ENCODE measurements around the gene OGFOD3.

DNA sequence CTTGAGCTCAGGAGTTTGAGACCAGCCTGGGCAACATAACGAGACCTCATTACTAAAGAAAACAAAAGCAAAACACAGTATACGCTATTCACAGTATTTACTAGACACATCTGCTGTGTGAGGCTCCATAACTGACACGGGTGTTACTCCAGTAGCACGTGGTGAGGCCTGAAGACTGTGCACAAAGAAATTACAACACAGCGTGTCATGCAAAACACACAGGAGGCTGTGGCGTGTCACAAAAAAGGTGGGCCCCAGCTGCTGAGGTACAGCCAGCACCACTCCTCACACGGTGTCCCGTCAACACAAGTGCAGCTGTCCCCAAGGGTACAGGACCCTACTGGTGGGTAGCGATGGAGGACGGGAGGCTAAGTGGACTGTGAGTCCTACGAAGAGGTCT, 29.5 kb upstream of the OGFOD3 start:
- TF ChIP-seq, protein P1, sequence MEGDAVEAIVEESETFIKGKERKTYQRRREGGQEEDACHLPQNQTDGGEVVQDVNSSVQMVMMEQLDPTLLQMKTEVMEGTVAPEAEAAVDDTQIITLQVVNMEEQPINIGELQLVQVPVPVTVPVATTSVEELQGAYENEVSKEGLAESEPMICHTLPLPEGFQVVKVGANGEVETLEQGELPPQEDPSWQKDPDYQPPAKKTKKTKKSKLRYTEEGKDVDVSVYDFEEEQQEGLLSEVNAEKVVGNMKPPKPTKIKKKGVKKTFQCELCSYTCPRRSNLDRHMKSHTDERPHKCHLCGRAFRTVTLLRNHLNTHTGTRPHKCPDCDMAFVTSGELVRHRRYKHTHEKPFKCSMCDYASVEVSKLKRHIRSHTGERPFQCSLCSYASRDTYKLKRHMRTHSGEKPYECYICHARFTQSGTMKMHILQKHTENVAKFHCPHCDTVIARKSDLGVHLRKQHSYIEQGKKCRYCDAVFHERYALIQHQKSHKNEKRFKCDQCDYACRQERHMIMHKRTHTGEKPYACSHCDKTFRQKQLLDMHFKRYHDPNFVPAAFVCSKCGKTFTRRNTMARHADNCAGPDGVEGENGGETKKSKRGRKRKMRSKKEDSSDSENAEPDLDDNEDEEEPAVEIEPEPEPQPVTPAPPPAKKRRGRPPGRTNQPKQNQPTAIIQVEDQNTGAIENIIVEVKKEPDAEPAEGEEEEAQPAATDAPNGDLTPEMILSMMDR (IDR thresholded peaks at IDR 0.05): no peak
- no peak for TF ChIP-seq POLR2A (IDR thresholded peaks at IDR 0.05)
- no peak for TF ChIP-seq EP300 (IDR thresholded peaks at IDR 0.05; ENCODE audit: low read depth)

Data from transverse colon (tissue), 3 donors.